ENCODE measurements around the gene TMEM221. TPM values are rescaled to one million over a fixed set of nuclear protein-coding genes. Genes with fewer than 3 reads are reported as not detected.
A peak's percentile ranks its signal among the peaks of the same experiment; 100 is the strongest.

Gene TMEM221
- total RNA-seq, 1 experiment from 2014 or later, result not detected

GRCh38 chr19:17473041-17473440 is 24.6 kb upstream of the TMEM221 start:
- DNase-seq (ENCODE audit: low read depth), result peak; percentile 91

GRCh38 chr19:17471410-17472125 is 23.1 kb upstream of the TMEM221 start:
- no peak for DNase-seq (ENCODE audit: low read depth)

- peak; percentile 99 for DNase-seq (ENCODE audit: low read depth)
These were observed 21.8 kb upstream of the TMEM221 start, which contains the start of gene SLC27A1 for GRCh38 chr19:17470068-17470841. TSS of gene SLC27A1 (plus strand) at chr19:17470524. CDS start at chr19:17470541, 17 bp downstream.

- DNase-seq (ENCODE audit: low read depth), result peak; percentile 96
These were observed 21.1 kb upstream of the TMEM221 start for GRCh38 chr19:17469481-17470067.

GRCh38 chr19:17469092-17469480 is 20.6 kb upstream of the TMEM221 start:
- no peak for DNase-seq (ENCODE audit: low read depth)

- DNase-seq (ENCODE audit: low read depth), result peak; percentile 61
These were observed 20.0 kb upstream of the TMEM221 start for GRCh38 chr19:17468302-17469091.

- no peak for DNase-seq (ENCODE audit: low read depth)
These were observed 19.2 kb upstream of the TMEM221 start for GRCh38 chr19:17467471-17468301.

GRCh38 chr19:17466487-17466850 is 18.0 kb upstream of the TMEM221 start:
- DNase-seq (ENCODE audit: low read depth), result no peak

- no peak for DNase-seq (ENCODE audit: low read depth)
These were observed 12.1 kb upstream of the TMEM221 start, which contains the start of gene NXNL1 for GRCh38 chr19:17460372-17461230. TSS of gene NXNL1 (minus strand) at chr19:17460926. CDS start at chr19:17460869, 57 bp downstream.

- DNase-seq (ENCODE audit: low read depth), result no peak
These were observed 10.5 kb upstream of the TMEM221 start for GRCh38 chr19:17458970-17459369.

GRCh38 chr19:17457616-17458015 is 9.1 kb upstream of the TMEM221 start:
- DNase-seq (ENCODE audit: low read depth), result peak; percentile 20

GRCh38 chr19:17456127-17456526 is 7.7 kb upstream of the TMEM221 start:
- DNase-seq (ENCODE audit: low read depth), result no peak

- no peak for DNase-seq (ENCODE audit: low read depth)
These were observed 7.0 kb upstream of the TMEM221 start for GRCh38 chr19:17455308-17456123.

GRCh38 chr19:17454576-17455071 is 6.2 kb upstream of the TMEM221 start:
- no peak for DNase-seq (ENCODE audit: low read depth)

- no peak for DNase-seq (ENCODE audit: low read depth)
These were observed 3.4 kb upstream of the TMEM221 start for GRCh38 chr19:17451820-17452219.

- DNase-seq (ENCODE audit: low read depth), result peak; percentile 31
These were observed 2.0 kb upstream of the TMEM221 start for GRCh38 chr19:17450264-17451075.

- no peak for DNase-seq (ENCODE audit: low read depth)
These were observed 751 bp downstream of the TMEM221 start for GRCh38 chr19:17447704-17448130.

Measured in RPMI7951 (cell line).